Stimulated activated CD4-positive, alpha-beta T cell treated with anti-CD3 and anti-CD28 coated beads, Interleukin-2, amount 100 ng/mL, for 48 hours (primary cell): ENCODE results near the gene TCEA2.

ENCODE experiments used
- DNase-seq, 2 donors: peaks; one replicate each; pipeline ENCODE4 v3.0.0-alpha.2; 2020

The TCEA2 gene

DNA sequence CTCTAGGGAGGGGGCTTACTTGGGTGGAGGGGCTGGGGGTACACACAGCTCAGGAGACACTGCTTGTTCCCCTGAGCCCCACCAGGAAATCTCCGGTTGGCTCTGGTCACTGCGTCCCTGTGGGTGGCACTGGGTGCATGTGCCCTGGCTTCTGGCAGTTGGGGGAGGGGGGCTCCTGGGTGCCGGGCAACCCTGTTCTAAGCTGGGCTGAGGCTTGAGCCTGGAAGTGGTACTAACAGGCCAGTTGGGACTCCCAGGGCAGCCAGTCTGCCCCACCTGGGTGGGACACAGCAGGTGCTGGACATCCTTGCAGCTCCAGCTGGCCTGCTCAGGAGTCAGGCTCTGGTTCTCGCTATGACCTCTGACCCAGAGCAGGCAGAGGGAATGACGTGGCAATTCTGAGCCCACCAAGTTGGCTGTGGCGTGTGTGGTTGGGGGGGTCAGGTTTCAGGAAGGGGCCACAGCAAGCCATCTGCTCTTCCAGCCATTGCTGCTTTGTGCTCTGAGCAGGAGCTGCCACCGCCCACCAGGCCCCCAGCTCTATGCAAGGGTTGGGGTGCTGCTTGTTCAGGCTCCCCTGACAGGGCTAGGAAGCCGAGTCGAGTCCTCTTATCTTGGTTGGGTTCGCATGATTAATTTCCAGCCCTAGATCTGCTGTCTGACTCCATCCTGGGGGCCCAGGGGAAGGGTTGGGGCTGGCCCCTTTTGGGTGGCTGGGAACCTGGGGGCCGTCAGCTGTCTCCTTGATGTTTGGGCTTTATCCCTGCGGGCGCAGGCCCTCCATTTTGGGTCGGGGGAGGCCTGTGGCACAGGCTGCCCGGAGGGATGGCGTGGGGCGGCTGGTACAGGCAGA is 26.4 kb upstream of the TCEA2 start:
- DNase-seq = no peak

- DNase-seq = no peak
Measured at GRCh38 chr20:64037199-64037497, 25.9 kb upstream of the TCEA2 start.

DNA sequence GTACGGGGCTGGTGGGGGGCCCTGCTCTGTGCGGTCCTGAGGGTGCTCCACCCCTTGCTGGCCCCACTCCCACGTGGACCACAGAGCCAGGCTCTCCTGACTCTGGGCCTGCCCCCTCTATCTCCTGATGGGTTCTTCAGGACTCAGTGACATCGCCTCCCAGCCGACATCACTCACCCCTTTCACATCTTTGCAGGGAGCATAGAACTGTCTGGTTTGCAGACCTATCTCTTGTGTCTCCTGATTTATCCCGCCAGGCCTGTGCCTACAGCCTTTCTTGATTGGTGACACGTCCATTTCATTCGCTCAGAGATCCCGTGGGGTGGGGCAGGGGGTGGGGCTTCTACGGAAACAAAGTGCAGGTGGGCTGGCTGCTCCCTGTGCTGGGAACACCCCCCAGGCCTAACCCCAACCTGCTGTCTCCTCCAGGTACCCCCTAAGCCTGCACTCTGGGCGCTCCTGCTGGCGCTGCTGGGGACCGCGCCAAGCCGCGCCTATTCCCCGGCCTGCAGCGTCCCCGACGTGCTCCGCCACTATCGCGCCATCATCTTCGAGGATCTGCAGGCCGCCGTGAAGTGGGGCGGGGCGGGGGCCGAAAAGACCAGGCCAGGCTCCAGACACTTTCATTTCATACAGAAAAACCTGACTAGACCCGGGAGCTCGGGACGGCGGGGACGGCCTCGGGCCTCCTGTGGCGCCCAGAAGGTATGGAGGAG is 25.3 kb upstream of the TCEA2 start:
- peak in 1 of 2 donors; percentile 26 for DNase-seq

DNA sequence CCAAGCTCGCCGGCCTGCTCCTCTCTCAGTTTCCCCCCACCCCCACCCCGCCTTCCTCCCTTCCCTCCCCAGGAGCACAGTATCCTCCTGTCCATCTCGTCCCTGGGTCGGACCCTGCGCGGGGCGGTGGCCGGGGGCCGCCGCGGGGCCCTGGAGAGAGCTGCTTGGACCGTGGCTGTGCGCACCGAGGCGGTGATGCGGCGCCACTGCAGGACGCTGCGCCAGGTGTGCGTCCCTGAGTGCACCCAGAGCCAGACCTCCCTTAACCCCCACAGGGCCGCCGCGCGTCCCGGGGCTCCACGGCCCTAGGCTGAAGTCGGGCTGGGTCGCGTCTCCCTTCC is 24.8 kb upstream of the TCEA2 start:
- peak in 1 of 2 donors; percentile 32 for DNase-seq

- DNase-seq = peak; percentile 68 to 78
Measured at GRCh38 chr20:64038565-64039292, 24.3 kb upstream of the TCEA2 start.

DNA sequence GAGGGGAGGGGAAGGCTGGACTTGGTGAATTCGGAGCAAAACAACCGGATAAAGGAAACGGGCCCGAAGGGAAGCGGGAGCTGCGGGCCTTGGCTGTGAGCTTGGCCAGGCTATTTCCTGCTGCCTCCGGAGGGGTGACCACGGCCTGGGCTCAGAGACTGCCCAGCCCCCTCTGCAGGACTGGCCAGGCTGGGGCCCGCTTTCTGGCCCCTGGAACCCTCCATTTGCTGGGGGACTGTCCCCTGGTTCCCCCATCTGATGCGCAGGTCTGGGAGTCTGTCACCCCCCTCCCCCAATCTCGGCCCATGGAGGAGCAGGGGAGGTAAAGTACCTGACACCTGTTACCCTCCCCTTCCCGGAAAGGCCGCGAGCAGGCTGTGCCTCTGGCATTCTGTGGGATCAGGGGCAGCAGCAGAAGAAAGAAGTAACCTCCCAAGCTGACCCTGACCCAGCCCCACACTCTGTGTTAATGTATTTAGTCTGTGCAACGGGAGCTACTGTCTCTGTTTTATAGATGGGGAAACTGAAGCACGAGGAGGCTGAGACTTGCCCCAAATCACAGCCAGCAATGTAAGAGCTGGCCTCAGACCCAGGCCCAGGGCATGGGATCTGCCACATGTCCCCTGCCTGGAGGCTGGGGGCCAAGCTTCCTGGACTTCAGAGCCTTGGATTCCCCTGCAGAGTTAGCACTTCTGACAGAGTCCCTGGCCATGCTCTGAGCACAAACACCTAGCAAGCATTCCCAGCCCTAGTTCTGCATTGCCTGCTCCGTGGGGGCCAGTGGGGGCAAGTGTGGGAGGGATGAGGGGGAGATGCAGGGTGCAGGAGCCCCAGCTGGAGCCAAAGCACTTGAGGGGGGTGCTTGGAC is 23.5 kb upstream of the TCEA2 start:
- no peak for DNase-seq

- DNase-seq = no peak
Measured at GRCh38 chr20:64040231-64041039, 22.6 kb upstream of the TCEA2 start.

DNA sequence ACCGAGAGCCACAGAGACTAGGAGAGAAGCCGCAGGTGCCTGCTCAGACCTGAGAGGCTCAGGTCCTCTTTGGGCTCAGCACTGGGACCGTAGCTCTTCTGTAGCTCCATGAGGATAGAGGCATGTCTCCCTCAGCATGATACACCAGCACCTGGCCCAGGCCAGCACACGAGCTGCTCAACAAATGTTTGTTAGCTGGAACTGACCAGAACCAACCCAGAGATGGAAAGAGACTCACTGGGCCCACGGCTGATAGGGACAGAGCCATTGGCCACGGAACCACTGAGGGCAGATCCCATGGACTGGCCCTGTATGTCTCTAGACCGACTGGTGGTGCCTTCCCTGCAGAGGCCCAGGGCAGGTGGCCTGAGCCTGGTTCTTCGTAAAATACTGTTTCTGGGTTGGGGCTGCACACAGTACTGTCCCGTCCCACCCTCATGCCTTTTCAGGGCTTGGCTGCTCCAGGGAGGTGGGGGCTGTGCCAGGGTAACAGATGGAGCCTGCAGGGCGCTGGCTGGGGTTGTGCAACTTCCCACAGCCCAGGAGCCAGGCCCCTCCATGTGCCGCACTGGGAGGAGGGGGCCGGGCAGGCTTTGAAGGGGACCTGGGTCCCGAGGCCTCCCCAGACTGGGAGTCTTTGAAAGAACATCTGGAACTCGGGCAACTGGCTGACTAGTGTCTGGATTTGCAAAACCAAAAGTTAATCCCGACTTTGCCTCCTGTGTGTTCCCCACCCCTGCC is 21.8 kb upstream of the TCEA2 start:
- DNase-seq = no peak

GRCh38 chr20:64041781-64042053 is 21.3 kb upstream of the TCEA2 start:
- no peak for DNase-seq

- no peak for DNase-seq
Measured at GRCh38 chr20:64042054-64042781, 20.8 kb upstream of the TCEA2 start.

GRCh38 chr20:64043768-64044167 is 19.2 kb upstream of the TCEA2 start:
- DNase-seq = no peak

GRCh38 chr20:64044484-64045247 is 18.3 kb upstream of the TCEA2 start:
- no peak for DNase-seq

GRCh38 chr20:64045346-64046011 is 17.5 kb upstream of the TCEA2 start:
- DNase-seq = no peak

GRCh38 chr20:64047046-64047389 is 16.0 kb upstream of the TCEA2 start:
- DNase-seq = no peak

- DNase-seq = no peak
Measured at GRCh38 chr20:64047968-64048401, 15.0 kb upstream of the TCEA2 start.

- no peak for DNase-seq
Measured at GRCh38 chr20:64048402-64049044, 14.5 kb upstream of the TCEA2 start.

GRCh38 chr20:64049060-64049877 is 13.7 kb upstream of the TCEA2 start, which contains the start of gene SOX18:
SOX18 (minus strand) TSS chr20:64049639; CDS start chr20:64049516, 123 bp downstream.
- no peak for DNase-seq

DNA sequence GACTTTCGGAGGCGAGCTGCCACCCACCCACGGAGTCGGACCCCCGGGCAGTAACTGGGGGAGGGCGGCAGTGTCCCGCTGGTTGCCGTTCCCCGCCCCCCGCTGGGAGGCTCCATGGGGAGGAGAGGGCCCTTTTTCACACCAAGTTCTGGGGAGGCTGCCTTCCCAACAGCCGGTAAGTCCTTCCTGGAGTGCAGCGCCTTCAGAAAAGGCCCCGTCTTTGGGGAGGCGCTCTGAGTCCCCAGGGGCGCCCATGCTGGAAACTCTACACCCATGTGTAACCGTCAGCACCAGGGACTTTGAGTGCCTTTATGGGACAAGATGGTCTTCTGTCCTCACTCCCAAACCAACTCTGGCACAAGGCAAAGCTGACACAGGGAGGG is 13.1 kb upstream of the TCEA2 start:
- no peak for DNase-seq
